Measurements from ENCODE around the gene MED25.

The MED25 gene

GRCh38 chr19:49879243-49879963 lies 61.3 kb downstream of the MED25 start:
- no peak for DNase-seq
- intact Hi-C loops (cut with DNase I) = loop anchor here (10.0 kb wide), 1 partner anchor 385 kb away; the partner anchor contains the start of gene RPS11

DNA sequence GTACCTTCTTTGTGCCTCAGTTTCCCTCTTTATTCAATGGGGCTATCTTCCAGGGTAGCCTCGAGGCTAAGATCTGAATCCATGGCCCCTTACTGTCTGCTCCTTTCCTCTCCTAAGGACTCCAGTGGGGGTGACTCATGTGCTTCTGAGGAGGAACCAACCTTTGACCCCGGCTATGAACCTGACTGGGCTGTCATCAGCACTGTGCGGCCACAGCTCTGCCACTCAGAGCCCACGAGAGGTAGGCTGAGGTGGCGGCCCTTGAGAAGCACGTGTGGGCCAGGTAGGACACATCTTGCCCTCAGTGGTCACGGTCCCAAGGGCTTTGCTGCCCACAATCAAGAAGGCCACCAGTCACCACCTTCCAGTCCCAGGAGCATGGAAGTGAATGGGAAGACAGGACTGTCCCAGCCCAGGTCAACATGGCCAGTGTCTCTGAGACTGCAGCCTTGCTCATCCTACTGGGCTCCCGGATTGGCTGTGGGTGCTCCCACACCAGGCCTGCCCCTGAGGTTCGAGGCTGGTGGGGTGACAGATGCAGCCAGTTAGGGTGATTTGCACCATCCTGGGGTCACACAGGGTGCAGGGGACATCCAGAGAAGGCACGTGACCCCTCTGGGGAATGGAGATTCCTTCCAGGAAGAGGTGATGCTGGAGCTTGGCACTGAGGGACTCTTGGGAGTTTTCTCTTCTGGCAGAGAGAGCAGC lies 62.2 kb downstream of the MED25 start:
- intact Hi-C loops (cut with DNase I) = no loop called here

DNA sequence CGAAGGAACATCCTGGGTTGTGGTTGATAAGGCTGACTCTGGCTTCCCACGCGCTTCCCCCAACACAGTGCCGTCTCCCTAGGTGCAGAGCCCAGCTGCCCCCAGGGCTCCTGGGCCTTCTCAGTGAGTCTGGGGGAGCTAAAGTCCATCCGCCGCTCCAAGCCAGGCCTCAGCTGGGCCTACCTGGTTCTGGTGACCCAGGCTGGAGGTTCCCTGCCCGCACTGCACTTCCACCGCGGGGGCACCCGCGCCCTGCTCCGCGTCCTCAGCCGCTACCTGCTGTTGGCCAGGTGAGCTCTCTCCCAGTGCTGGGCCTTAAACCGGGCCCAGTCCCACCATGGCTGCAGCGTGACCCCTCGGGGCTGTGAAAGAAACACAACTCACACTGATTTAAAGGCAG lies 63.1 kb downstream of the MED25 start:
- no peak for DNase-seq
- intact Hi-C loops (cut with DNase I) = no loop called here

More for the DNA sequence above, 62.2 kb downstream of the MED25 start:
- DNase-seq = no peak

- intact Hi-C loops (cut with DNase I) = no loop called here
- DNase-seq = no peak
Measured at GRCh38 chr19:49881672-49882394, 63.7 kb downstream of the MED25 start.

GRCh38 chr19:49882643-49883042 lies 64.6 kb downstream of the MED25 start:
- DNase-seq = no peak
- intact Hi-C loops (cut with DNase I) = no loop called here

GRCh38 chr19:49883094-49883493 lies 65.0 kb downstream of the MED25 start:
- intact Hi-C loops (cut with DNase I) = no loop called here
- no peak for DNase-seq

DNA sequence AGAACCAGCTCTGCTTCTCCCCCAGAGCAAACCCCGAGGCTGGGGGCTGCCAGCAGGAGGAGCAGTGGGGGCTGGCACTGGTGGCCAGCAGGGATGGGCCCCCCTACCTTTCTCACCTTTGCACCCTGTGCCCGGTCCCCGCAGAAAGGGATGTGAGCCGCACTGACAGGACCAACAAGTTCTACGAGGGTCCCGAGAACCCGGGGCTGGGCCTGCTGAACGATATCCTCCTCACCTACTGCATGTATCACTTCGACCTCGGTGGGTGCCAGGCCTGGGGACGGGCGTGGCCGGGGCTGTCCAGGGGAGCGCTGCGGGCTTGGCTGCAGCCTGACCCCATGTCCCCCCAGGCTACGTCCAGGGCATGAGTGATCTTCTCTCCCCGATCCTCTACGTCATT lies 66.0 kb downstream of the MED25 start:
- intact Hi-C loops (cut with DNase I) = no loop called here
- DNase-seq = no peak

GRCh38 chr19:49884760-49885159 lies 66.7 kb downstream of the MED25 start:
- intact Hi-C loops (cut with DNase I) = no loop called here
- no peak for DNase-seq
